ENCODE results near the gene PMF1. TPM values are rescaled to one million over a fixed set of nuclear protein-coding genes. Genes with fewer than 3 reads are reported as not detected.
A peak's percentile ranks its signal among the peaks of the same experiment; 100 is the strongest.

Gene PMF1
- total and polyA plus RNA-seq, 2 of the 13 experiments (the other 11 are each of a cell fraction or from before 2014, with no cell fraction given) = 72.5 to 89.0 TPM

DNA sequence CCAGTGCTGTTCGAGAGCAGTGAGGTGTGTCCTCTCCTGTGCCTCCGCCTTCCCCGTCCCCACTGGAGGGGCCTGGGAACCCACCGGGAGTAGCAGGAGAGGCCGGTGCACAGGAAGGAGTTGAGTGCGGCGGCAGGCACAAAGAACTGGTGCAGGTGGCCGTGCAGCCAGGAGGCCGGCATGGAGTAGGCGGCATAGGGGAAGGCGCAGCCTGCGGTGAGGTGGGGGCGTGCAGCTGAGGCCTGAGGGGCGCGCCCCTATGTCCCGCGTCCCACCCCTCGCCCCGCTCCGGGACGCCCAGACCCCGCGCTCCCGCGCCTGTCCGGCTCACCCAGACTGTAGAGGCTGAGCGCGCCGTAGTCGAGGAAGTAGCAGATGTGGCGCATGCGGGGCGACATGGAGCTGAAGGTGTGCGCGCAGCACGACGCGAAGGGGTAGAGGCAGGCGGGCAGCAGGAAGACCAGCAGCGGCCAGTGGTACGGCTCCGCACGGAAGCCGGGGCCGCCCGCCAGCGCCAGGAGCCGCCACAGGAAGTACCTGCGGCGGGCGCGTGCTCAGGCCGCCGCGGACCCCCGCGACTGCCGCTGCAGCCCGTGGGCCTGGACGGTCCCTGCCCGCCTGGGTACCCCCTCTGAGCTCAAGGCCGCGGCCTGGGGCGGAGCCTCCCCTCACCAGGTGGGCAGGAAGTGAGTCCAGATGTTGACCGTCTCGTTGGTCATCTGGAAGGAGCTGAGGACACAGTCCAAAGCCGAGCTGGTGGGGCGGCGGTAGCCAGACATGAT is 32.8 kb downstream of the PMF1 start (continued):
- TF ChIP-seq, protein P1, sequence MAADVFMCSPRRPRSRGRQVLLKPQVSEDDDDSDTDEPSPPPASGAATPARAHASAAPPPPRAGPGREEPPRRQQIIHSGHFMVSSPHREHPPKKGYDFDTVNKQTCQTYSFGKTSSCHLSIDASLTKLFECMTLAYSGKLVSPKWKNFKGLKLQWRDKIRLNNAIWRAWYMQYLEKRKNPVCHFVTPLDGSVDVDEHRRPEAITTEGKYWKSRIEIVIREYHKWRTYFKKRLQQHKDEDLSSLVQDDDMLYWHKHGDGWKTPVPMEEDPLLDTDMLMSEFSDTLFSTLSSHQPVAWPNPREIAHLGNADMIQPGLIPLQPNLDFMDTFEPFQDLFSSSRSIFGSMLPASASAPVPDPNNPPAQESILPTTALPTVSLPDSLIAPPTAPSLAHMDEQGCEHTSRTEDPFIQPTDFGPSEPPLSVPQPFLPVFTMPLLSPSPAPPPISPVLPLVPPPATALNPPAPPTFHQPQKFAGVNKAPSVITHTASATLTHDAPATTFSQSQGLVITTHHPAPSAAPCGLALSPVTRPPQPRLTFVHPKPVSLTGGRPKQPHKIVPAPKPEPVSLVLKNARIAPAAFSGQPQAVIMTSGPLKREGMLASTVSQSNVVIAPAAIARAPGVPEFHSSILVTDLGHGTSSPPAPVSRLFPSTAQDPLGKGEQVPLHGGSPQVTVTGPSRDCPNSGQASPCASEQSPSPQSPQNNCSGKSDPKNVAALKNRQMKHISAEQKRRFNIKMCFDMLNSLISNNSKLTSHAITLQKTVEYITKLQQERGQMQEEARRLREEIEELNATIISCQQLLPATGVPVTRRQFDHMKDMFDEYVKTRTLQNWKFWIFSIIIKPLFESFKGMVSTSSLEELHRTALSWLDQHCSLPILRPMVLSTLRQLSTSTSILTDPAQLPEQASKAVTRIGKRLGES (CRISPR knock-in tag; IDR thresholded peaks at IDR 0.05; ENCODE audit: borderline replicate concordance) = no peak
- TF ChIP-seq ZNF563 (CRISPR knock-in tag; IDR thresholded peaks at IDR 0.05) = peak; percentile 69
- TF ChIP-seq ZNF788 (CRISPR knock-in tag; IDR thresholded peaks at IDR 0.05; ENCODE audit: borderline replicate concordance) = 0 out of 2 replicates have a peak, but pooled peaks have one; percentile 6
- no peak for TF ChIP-seq FOXP1 (IDR thresholded peaks at IDR 0.05)
- no peak for TF ChIP-seq FOXP1 (CRISPR knock-in tag; IDR thresholded peaks at IDR 0.05)
- peak; percentile 87; the same call in 1 of the 2 replicates for TF ChIP-seq EEA1 (CRISPR knock-in tag; IDR thresholded peaks at IDR 0.05; ENCODE audit: borderline replicate concordance)
- TF ChIP-seq, protein P2, sequence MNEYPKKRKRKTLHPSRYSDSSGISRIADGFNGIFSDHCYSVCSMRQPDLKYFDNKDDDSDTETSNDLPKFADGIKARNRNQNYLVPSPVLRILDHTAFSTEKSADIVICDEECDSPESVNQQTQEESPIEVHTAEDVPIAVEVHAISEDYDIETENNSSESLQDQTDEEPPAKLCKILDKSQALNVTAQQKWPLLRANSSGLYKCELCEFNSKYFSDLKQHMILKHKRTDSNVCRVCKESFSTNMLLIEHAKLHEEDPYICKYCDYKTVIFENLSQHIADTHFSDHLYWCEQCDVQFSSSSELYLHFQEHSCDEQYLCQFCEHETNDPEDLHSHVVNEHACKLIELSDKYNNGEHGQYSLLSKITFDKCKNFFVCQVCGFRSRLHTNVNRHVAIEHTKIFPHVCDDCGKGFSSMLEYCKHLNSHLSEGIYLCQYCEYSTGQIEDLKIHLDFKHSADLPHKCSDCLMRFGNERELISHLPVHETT (CRISPR knock-in tag; conservative IDR thresholded peaks at IDR 0.05) = no peak
- TF ChIP-seq TCF7L2 (IDR thresholded peaks at IDR 0.05; ENCODE audit: low read depth, low read length) = no peak
- TF ChIP-seq, protein P3, sequence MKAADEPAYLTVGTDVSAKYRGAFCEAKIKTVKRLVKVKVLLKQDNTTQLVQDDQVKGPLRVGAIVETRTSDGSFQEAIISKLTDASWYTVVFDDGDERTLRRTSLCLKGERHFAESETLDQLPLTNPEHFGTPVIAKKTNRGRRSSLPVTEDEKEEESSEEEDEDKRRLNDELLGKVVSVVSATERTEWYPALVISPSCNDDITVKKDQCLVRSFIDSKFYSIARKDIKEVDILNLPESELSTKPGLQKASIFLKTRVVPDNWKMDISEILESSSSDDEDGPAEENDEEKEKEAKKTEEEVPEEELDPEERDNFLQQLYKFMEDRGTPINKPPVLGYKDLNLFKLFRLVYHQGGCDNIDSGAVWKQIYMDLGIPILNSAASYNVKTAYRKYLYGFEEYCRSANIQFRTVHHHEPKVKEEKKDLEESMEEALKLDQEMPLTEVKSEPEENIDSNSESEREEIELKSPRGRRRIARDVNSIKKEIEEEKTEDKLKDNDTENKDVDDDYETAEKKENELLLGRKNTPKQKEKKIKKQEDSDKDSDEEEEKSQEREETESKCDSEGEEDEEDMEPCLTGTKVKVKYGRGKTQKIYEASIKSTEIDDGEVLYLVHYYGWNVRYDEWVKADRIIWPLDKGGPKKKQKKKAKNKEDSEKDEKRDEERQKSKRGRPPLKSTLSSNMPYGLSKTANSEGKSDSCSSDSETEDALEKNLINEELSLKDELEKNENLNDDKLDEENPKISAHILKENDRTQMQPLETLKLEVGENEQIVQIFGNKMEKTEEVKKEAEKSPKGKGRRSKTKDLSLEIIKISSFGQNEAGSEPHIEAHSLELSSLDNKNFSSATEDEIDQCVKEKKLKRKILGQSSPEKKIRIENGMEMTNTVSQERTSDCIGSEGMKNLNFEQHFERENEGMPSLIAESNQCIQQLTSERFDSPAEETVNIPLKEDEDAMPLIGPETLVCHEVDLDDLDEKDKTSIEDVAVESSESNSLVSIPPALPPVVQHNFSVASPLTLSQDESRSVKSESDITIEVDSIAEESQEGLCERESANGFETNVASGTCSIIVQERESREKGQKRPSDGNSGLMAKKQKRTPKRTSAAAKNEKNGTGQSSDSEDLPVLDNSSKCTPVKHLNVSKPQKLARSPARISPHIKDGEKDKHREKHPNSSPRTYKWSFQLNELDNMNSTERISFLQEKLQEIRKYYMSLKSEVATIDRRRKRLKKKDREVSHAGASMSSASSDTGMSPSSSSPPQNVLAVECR (CRISPR knock-in tag; IDR thresholded peaks at IDR 0.05; ENCODE audit: borderline replicate concordance) = peak; percentile 50; the same call in 1 of the 2 replicates
- TF ChIP-seq POGZ (CRISPR knock-in tag; IDR thresholded peaks at IDR 0.05) = no peak
- no peak for TF ChIP-seq ZNF776 (CRISPR knock-in tag; IDR thresholded peaks at IDR 0.05)
- TF ChIP-seq, protein P4, sequence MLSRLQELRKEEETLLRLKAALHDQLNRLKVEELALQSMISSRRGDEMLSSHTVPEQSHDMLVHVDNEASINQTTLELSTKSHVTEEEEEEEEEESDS (CRISPR knock-in tag; IDR thresholded peaks at IDR 0.05; ENCODE audit: borderline replicate concordance) = no peak
- TF ChIP-seq ZNF143 (CRISPR knock-in tag; IDR thresholded peaks at IDR 0.05) = no peak
- TF ChIP-seq, protein P5, sequence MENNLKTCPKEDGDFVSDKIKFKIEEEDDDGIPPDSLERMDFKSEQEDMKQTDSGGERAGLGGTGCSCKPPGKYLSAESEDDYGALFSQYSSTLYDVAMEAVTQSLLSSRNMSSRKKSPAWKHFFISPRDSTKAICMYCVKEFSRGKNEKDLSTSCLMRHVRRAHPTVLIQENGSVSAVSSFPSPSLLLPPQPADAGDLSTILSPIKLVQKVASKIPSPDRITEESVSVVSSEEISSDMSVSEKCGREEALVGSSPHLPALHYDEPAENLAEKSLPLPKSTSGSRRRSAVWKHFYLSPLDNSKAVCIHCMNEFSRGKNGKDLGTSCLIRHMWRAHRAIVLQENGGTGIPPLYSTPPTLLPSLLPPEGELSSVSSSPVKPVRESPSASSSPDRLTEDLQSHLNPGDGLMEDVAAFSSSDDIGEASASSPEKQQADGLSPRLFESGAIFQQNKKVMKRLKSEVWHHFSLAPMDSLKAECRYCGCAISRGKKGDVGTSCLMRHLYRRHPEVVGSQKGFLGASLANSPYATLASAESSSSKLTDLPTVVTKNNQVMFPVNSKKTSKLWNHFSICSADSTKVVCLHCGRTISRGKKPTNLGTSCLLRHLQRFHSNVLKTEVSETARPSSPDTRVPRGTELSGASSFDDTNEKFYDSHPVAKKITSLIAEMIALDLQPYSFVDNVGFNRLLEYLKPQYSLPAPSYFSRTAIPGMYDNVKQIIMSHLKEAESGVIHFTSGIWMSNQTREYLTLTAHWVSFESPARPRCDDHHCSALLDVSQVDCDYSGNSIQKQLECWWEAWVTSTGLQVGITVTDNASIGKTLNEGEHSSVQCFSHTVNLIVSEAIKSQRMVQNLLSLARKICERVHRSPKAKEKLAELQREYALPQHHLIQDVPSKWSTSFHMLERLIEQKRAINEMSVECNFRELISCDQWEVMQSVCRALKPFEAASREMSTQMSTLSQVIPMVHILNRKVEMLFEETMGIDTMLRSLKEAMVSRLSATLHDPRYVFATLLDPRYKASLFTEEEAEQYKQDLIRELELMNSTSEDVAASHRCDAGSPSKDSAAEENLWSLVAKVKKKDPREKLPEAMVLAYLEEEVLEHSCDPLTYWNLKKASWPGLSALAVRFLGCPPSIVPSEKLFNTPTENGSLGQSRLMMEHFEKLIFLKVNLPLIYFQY (CRISPR knock-in tag; IDR thresholded peaks at IDR 0.05; ENCODE audit: borderline replicate concordance) = no peak
- no peak for TF ChIP-seq ZNF296 (CRISPR knock-in tag; conservative IDR thresholded peaks at IDR 0.05)

Measured in HepG2 (cell line).